Measurements from ENCODE around the gene PKHD1. TPM values are rescaled to one million over a fixed set of nuclear protein-coding genes. Genes with fewer than 3 reads are reported as not detected.

PKHD1 gene
- total RNA-seq, 1 experiment from 2014 or later, result 0.43 TPM

DNA sequence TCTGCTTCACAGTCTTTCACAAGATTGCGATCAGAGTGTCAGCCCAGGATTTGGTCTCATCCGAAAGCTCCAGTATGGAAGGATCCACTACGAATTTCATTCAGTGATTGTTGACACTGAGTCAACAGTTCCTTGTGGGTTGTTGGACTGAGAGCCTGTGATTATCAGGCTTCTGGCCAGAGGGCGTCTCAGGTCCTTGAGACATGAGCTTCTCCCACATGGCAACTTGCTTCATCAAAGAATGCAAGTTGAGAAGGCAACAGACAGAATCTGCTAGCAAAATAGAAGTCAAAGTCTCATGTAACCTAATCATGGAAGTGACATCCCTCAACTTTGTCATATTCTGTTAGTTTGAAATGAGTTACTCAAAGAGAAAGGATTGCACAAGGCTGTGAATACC lies 40.5 kb upstream of the PKHD1 start:
- ChIA-PET POLR2A (ENCODE audit: low non-redundant PET) (no interaction called here), CTCF (no interaction called here)
- no TSS peak for BruUV-seq (replicated peaks)
- intact Hi-C loops (cut with micrococcal nuclease; ENCODE audit: unreplicated experiment), result no loop called here
- H3K27ac ChIP-seq (ENCODE audit: low read depth, low read length, poor library complexity, severe bottlenecking), result no peak overlapping the region
- H3K36me3 ChIP-seq (ENCODE audit: insufficient read depth, low read length, poor library complexity, severe bottlenecking), result no peaks in the 10 kb centered on the region
- no peak overlapping the region for H3K4me3 ChIP-seq (ENCODE audit: low read depth, low read length, poor library complexity, severe bottlenecking)
- no peaks in the 10 kb centered on the region for H3K27me3 ChIP-seq (replicated peaks; ENCODE audit: insufficient read depth, low read depth, low read length, poor library complexity)
- no peak for TF ChIP-seq EZH2 (IDR thresholded peaks at IDR 0.05; ENCODE audit: borderline replicate concordance, low read depth, low read length, poor library complexity, severe bottlenecking)
- TF ChIP-seq, protein P1, sequence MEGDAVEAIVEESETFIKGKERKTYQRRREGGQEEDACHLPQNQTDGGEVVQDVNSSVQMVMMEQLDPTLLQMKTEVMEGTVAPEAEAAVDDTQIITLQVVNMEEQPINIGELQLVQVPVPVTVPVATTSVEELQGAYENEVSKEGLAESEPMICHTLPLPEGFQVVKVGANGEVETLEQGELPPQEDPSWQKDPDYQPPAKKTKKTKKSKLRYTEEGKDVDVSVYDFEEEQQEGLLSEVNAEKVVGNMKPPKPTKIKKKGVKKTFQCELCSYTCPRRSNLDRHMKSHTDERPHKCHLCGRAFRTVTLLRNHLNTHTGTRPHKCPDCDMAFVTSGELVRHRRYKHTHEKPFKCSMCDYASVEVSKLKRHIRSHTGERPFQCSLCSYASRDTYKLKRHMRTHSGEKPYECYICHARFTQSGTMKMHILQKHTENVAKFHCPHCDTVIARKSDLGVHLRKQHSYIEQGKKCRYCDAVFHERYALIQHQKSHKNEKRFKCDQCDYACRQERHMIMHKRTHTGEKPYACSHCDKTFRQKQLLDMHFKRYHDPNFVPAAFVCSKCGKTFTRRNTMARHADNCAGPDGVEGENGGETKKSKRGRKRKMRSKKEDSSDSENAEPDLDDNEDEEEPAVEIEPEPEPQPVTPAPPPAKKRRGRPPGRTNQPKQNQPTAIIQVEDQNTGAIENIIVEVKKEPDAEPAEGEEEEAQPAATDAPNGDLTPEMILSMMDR (conservative IDR thresholded peaks at IDR 0.05; ENCODE audit: low read depth, low read length), result no peak
- H3K4me1 ChIP-seq (ENCODE audit: insufficient read depth, low read length, poor library complexity, severe bottlenecking), result peaks cover 9% of the 10 kb centered on the region
- no peak for DNase-seq (ENCODE audit: low spot score)
- no peaks in the 10 kb centered on the region for H3K9me3 ChIP-seq (ENCODE audit: low read depth, low read length, poor library complexity, severe bottlenecking)

DNA sequence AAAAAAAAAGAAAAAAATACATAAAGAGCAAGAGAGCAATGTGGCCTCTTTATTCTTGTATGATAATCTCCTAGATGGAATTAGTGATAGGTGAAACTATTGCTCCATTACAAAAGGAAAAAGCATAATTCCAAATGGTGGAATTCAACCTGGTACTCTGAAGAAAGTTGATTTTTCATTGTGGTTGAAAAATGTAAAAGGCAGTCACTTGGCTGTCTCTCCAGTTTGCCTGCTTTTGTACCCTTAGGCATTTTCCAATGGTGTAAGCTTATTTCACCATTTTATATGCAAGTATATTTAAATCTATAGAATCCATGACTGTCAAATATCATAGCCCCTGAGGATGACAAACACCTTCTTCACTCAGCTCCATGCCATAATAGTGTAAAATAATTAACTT lies 38.8 kb upstream of the PKHD1 start:
- no TSS peak for BruUV-seq (replicated peaks)
- Histone ChIP-seq H3K4me3 (ENCODE audit: low read depth, low read length, poor library complexity, severe bottlenecking) (no peak overlapping the region), H3K27me3 (replicated peaks; ENCODE audit: insufficient read depth, low read depth, low read length, poor library complexity) (no peaks in the 10 kb centered on the region), H3K36me3 (ENCODE audit: insufficient read depth, low read length, poor library complexity, severe bottlenecking) (no peaks in the 10 kb centered on the region), H3K9me3 (ENCODE audit: low read depth, low read length, poor library complexity, severe bottlenecking) (no peaks in the 10 kb centered on the region), H3K27ac (ENCODE audit: low read depth, low read length, poor library complexity, severe bottlenecking) (no peak overlapping the region), H3K4me1 (ENCODE audit: insufficient read depth, low read length, poor library complexity, severe bottlenecking) (peaks cover 9% of the 10 kb centered on the region)
- DNase-seq (ENCODE audit: low spot score), result no peak
- intact Hi-C loops (cut with micrococcal nuclease; ENCODE audit: unreplicated experiment), result no loop called here
- CTCF ChIA-PET, result no interaction called here
- no peak for TF ChIP-seq EZH2 (IDR thresholded peaks at IDR 0.05; ENCODE audit: borderline replicate concordance, low read depth, low read length, poor library complexity, severe bottlenecking)
- TF ChIP-seq, protein P1 (conservative IDR thresholded peaks at IDR 0.05; ENCODE audit: low read depth, low read length), result no peak
- POLR2A ChIA-PET (ENCODE audit: low non-redundant PET), result no interaction called here

DNA sequence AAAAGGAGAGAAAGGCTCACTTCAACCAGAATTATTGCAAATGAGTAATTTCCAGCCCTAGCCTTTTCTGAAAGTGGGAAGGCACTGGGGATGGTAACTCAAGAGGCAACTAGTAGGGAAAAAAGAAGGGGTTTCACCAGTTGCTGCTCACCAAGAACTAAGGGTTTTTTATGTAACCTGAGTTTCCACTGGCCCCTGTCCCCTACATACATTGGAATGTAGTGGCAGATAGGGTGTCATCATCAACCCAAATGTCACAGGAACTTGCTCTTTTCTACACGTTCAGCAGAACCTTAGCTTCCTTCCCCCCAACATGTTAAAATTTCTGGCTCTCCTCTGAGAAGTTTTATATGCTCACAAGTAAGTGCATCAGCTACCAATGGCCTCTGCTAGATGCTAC lies 38.2 kb upstream of the PKHD1 start:
- Histone ChIP-seq H3K36me3 (ENCODE audit: insufficient read depth, low read length, poor library complexity, severe bottlenecking) (no peaks in the 10 kb centered on the region), H3K4me3 (ENCODE audit: low read depth, low read length, poor library complexity, severe bottlenecking) (no peak overlapping the region), H3K9me3 (ENCODE audit: low read depth, low read length, poor library complexity, severe bottlenecking) (no peaks in the 10 kb centered on the region), H3K4me1 (ENCODE audit: insufficient read depth, low read length, poor library complexity, severe bottlenecking) (peaks cover 9% of the 10 kb centered on the region), H3K27ac (ENCODE audit: low read depth, low read length, poor library complexity, severe bottlenecking) (no peak overlapping the region), H3K27me3 (replicated peaks; ENCODE audit: insufficient read depth, low read depth, low read length, poor library complexity) (no peaks in the 10 kb centered on the region)
- BruUV-seq (replicated peaks), result no TSS peak
- POLR2A ChIA-PET (ENCODE audit: low non-redundant PET), result no interaction called here
- intact Hi-C loops (cut with micrococcal nuclease; ENCODE audit: unreplicated experiment), result no loop called here
- no peak for TF ChIP-seq EZH2 (IDR thresholded peaks at IDR 0.05; ENCODE audit: borderline replicate concordance, low read depth, low read length, poor library complexity, severe bottlenecking)
- DNase-seq (ENCODE audit: low spot score), result no peak
- CTCF ChIA-PET, result no interaction called here

DNA sequence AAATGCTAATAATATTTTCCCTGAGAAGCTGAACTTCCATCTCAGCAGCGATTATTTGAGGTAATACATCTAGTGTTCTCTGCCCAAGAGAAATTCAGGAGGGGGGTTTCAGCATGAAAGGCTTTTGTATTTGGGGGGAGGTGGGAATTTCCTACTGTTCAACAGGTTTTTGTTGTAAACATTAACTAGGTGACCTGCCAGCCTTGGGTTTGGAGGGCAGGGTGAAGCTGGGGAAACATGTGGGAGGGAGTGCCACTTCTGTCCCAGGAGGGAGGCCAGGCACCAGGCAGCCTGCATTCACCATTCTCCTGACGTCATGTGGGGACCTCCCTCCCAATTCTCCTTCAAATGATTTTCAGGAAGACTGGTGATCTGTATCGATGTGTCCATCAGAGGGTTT lies 37.7 kb upstream of the PKHD1 start:
- TF ChIP-seq EZH2 (IDR thresholded peaks at IDR 0.05; ENCODE audit: borderline replicate concordance, low read depth, low read length, poor library complexity, severe bottlenecking), result no peak
- TF ChIP-seq, protein P1 (conservative IDR thresholded peaks at IDR 0.05; ENCODE audit: low read depth, low read length), result no peak
- intact Hi-C loops (cut with micrococcal nuclease; ENCODE audit: unreplicated experiment), result no loop called here
- H3K4me3 ChIP-seq (ENCODE audit: low read depth, low read length, poor library complexity, severe bottlenecking), result no peak overlapping the region
- H3K4me1 ChIP-seq (ENCODE audit: insufficient read depth, low read length, poor library complexity, severe bottlenecking), result peaks cover 5% of the 10 kb centered on the region
- ChIA-PET POLR2A (ENCODE audit: low non-redundant PET) (no interaction called here), CTCF (no interaction called here)
- no peaks in the 10 kb centered on the region for H3K27me3 ChIP-seq (replicated peaks; ENCODE audit: insufficient read depth, low read depth, low read length, poor library complexity)
- H3K9me3 ChIP-seq (ENCODE audit: low read depth, low read length, poor library complexity, severe bottlenecking), result no peaks in the 10 kb centered on the region
- H3K36me3 ChIP-seq (ENCODE audit: insufficient read depth, low read length, poor library complexity, severe bottlenecking), result no peaks in the 10 kb centered on the region
- no TSS peak for BruUV-seq (replicated peaks)
- H3K27ac ChIP-seq (ENCODE audit: low read depth, low read length, poor library complexity, severe bottlenecking), result no peak overlapping the region
- no peak for DNase-seq (ENCODE audit: low spot score)
